ENCODE measurements around the gene ILDR2.

DNA sequence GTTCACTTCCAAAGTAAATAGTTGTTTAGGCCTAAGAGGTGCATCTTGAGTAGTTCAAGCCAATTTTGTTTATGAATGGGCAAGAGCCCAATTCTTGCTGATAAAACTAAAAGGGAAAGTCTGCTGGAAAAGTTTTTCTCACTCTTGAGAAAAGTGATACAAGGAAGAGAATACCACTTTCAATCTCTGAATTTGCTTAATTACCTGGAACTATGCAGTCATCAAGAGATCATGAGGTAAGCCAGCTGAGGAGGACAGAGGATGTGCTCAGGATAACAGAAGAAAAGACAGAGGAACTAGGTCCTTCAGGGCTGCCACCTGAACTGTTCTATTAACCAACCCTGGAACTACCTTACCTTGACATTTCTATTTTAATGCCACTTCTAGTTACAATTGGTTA lies 42.2 kb downstream of the ILDR2 start:
- TF ChIP-seq CTCF (IDR thresholded peaks at IDR 0.05; ENCODE audit: insufficient read depth, low read length), result no peak
- TF ChIP-seq POLR2AphosphoS5 (IDR thresholded peaks at IDR 0.05; ENCODE audit: low read depth), result no peak
- TF ChIP-seq, protein P1, sequence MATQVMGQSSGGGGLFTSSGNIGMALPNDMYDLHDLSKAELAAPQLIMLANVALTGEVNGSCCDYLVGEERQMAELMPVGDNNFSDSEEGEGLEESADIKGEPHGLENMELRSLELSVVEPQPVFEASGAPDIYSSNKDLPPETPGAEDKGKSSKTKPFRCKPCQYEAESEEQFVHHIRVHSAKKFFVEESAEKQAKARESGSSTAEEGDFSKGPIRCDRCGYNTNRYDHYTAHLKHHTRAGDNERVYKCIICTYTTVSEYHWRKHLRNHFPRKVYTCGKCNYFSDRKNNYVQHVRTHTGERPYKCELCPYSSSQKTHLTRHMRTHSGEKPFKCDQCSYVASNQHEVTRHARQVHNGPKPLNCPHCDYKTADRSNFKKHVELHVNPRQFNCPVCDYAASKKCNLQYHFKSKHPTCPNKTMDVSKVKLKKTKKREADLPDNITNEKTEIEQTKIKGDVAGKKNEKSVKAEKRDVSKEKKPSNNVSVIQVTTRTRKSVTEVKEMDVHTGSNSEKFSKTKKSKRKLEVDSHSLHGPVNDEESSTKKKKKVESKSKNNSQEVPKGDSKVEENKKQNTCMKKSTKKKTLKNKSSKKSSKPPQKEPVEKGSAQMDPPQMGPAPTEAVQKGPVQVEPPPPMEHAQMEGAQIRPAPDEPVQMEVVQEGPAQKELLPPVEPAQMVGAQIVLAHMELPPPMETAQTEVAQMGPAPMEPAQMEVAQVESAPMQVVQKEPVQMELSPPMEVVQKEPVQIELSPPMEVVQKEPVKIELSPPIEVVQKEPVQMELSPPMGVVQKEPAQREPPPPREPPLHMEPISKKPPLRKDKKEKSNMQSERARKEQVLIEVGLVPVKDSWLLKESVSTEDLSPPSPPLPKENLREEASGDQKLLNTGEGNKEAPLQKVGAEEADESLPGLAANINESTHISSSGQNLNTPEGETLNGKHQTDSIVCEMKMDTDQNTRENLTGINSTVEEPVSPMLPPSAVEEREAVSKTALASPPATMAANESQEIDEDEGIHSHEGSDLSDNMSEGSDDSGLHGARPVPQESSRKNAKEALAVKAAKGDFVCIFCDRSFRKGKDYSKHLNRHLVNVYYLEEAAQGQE (IDR thresholded peaks at IDR 0.05; ENCODE audit: insufficient replicate concordance, low read depth), result no peak
- TF ChIP-seq GABPA (IDR thresholded peaks at IDR 0.05; ENCODE audit: low read depth), result no peak
